Measurements from ENCODE around the gene PIP5K1B.

The PIP5K1B gene

GRCh38 chr9:68759981-68760673 lies 55.1 kb downstream of the PIP5K1B start:
- DNase-seq (ENCODE audit: extremely low read depth, low read depth), result no peak
- TF ChIP-seq CTCF (IDR thresholded peaks at IDR 0.05; ENCODE audit: low read depth, low read length, missing control alignments), result no peak
- H3K4me3 ChIP-seq (replicated peaks; ENCODE audit: low read depth, low read length), result no peak overlapping the region

- H3K4me3 ChIP-seq (replicated peaks; ENCODE audit: low read depth, low read length), result no peak overlapping the region
- DNase-seq (ENCODE audit: extremely low read depth, low read depth), result no peak
- no peak for TF ChIP-seq CTCF (IDR thresholded peaks at IDR 0.05; ENCODE audit: low read depth, low read length, missing control alignments)
Observed at GRCh38 chr9:68760674-68761333, 55.8 kb downstream of the PIP5K1B start.

- DNase-seq (ENCODE audit: extremely low read depth, low read depth), result no peak
- H3K4me3 ChIP-seq (replicated peaks; ENCODE audit: low read depth, low read length), result no peak overlapping the region
- no peak for TF ChIP-seq CTCF (IDR thresholded peaks at IDR 0.05; ENCODE audit: low read depth, low read length, missing control alignments)
Observed at GRCh38 chr9:68762570-68762969, 57.5 kb downstream of the PIP5K1B start.

GRCh38 chr9:68763104-68763503 lies 58.1 kb downstream of the PIP5K1B start:
- no peak overlapping the region for H3K4me3 ChIP-seq (replicated peaks; ENCODE audit: low read depth, low read length)
- DNase-seq (ENCODE audit: extremely low read depth, low read depth), result no peak
- no peak for TF ChIP-seq CTCF (IDR thresholded peaks at IDR 0.05; ENCODE audit: low read depth, low read length, missing control alignments)

- TF ChIP-seq CTCF (IDR thresholded peaks at IDR 0.05; ENCODE audit: low read depth, low read length, missing control alignments), result no peak
- no peak overlapping the region for H3K4me3 ChIP-seq (replicated peaks; ENCODE audit: low read depth, low read length)
- no peak for DNase-seq (ENCODE audit: extremely low read depth, low read depth)
Observed at GRCh38 chr9:68768619-68769018, 63.6 kb downstream of the PIP5K1B start.

- no peak overlapping the region for H3K4me3 ChIP-seq (replicated peaks; ENCODE audit: low read depth, low read length)
- no peak for TF ChIP-seq CTCF (IDR thresholded peaks at IDR 0.05; ENCODE audit: low read depth, low read length, missing control alignments)
- no peak for DNase-seq (ENCODE audit: extremely low read depth, low read depth)
Observed at GRCh38 chr9:68769852-68770251, 64.8 kb downstream of the PIP5K1B start.

Data from HFF-Myc (cell line).